ENCODE measurements around the gene EOMES. TPM values are rescaled to one million over a fixed set of nuclear protein-coding genes. Genes with fewer than 3 reads are reported as not detected.
A peak's percentile ranks its signal among the peaks of the same experiment; 100 is the strongest.

Gene EOMES
- total RNA-seq, 5 donors from 2014 or later (not counting 1 experiment from before 2014, with no cell fraction given): 6.2 to 22.8 (median 14.4) TPM

GRCh38 chr3:27729325-27729724 lies 7.2 kb upstream of the EOMES start:
- H3K4me3 ChIP-seq (ENCODE audit: control insufficient read depth in 1 of 2, extremely low read depth in 1 of 2, low read length in 1 of 2): peak overlapping the region in 1 of 2 donors; percentile 66
- H3K36me3 ChIP-seq (ENCODE audit: control insufficient read depth in 2 of 2, extremely low read depth in 1 of 2, insufficient read depth in 1 of 2, low read length in 1 of 2): no peaks in the 10 kb centered on the region
- ChIA-PET CTCF (interaction anchor here in 1 of 2 donors (0.7 kb wide), 1 partner anchor 378 kb away, joined by 3 read pairs; no protein-coding TSS in a partner anchor), POLR2A (no interaction called here)
- peaks cover 42 to 43% of the 10 kb centered on the region in 2 experiments for H3K27me3 ChIP-seq (replicated peaks in 1 of 2; ENCODE audit: control insufficient read depth in 2 of 2, extremely low read depth in 1 of 2, insufficient read depth in 2 of 2, low read length in 1 of 2)
- Mint-ChIP-seq H3K27ac (no peak overlapping the region), H3K27me3 (peaks cover 68 to 72% of the 10 kb centered on the region in 2 donors), H3K9me3 (no peaks in the 10 kb centered on the region), H3K4me1 (peaks cover 43 to 53% (median 45%) of the 10 kb centered on the region in 3 donors), H3K4me3 (peak overlapping the region; percentile 37 to 74 (median 64)), H3K36me3 (no peaks in the 10 kb centered on the region)
- peaks cover 16 to 37% of the 10 kb centered on the region in 2 experiments for H3K4me1 ChIP-seq (ENCODE audit: control insufficient read depth in 1 of 2, extremely low read depth in 1 of 2, insufficient read depth in 2 of 2, low read length in 2 of 2)
- ATAC-seq (replicated peaks in 1 of 4): no peak
- no peak overlapping the region for H3K27ac ChIP-seq (ENCODE audit: low read length)
- no peak for DNase-seq
- 42% methylated on average over 11 of the region's 12 CpGs for WGBS (ENCODE audit: insufficient coverage)
- H3K9me3 ChIP-seq: no peaks in the 10 kb centered on the region

GRCh38 chr3:27728195-27729087 lies 6.3 kb upstream of the EOMES start:
- Histone ChIP-seq H3K9me3 (no peaks in the 10 kb centered on the region), H3K27ac (ENCODE audit: low read length) (no peak overlapping the region), H3K4me3 (ENCODE audit: control insufficient read depth in 1 of 2, extremely low read depth in 1 of 2, low read length in 1 of 2) (peak overlapping the region in 1 of 2 donors; percentile 7), H3K27me3 (replicated peaks in 1 of 2; ENCODE audit: control insufficient read depth in 2 of 2, extremely low read depth in 1 of 2, insufficient read depth in 2 of 2, low read length in 1 of 2) (peaks cover 45 to 52% of the 10 kb centered on the region in 2 experiments), H3K36me3 (ENCODE audit: control insufficient read depth in 2 of 2, extremely low read depth in 1 of 2, insufficient read depth in 1 of 2, low read length in 1 of 2) (no peaks in the 10 kb centered on the region), H3K4me1 (ENCODE audit: control insufficient read depth in 1 of 2, extremely low read depth in 1 of 2, insufficient read depth in 2 of 2, low read length in 2 of 2) (peaks cover 19 to 46% of the 10 kb centered on the region in 2 experiments)
- DNase-seq (no peak), ATAC-seq (replicated peaks in 1 of 4) (peak in 3 of 4 experiments; percentile 38 to 64 (median 46))
- Mint-ChIP-seq H3K36me3 (no peaks in the 10 kb centered on the region), H3K4me1 (peaks cover 51 to 62% (median 53%) of the 10 kb centered on the region in 3 donors), H3K27ac (no peak overlapping the region), H3K9me3 (no peaks in the 10 kb centered on the region), H3K27me3 (peaks cover 76 to 81% of the 10 kb centered on the region in 2 donors), H3K4me3 (peak overlapping the region; percentile 39 to 74 (median 52))
- ChIA-PET CTCF (interaction anchor here (0.6 to 1.7 kb wide), 8 partner anchors 15 to 600 kb away, joined by 3 to 10 read pairs (median 4); partner anchors contain the start of gene SLC4A7 (in 1 of the 2)), POLR2A (interaction anchor here (0.5 to 0.6 kb wide), 2 partner anchors 13 to 226 kb away, joined by 3 to 4 read pairs; no protein-coding TSS in a partner anchor)
- WGBS (ENCODE audit: insufficient coverage): 17% methylated on average over 28 of the region's 35 CpGs

GRCh38 chr3:27726240-27726639 lies 4.1 kb upstream of the EOMES start:
- Histone ChIP-seq H3K27me3 (replicated peaks in 1 of 2; ENCODE audit: control insufficient read depth in 2 of 2, extremely low read depth in 1 of 2, insufficient read depth in 2 of 2, low read length in 1 of 2) (peaks cover 39 to 65% of the 10 kb centered on the region in 2 experiments), H3K27ac (ENCODE audit: low read length) (no peak overlapping the region), H3K4me3 (ENCODE audit: control insufficient read depth in 1 of 2, extremely low read depth in 1 of 2, low read length in 1 of 2) (no peak overlapping the region), H3K9me3 (no peaks in the 10 kb centered on the region), H3K4me1 (ENCODE audit: control insufficient read depth in 1 of 2, extremely low read depth in 1 of 2, insufficient read depth in 2 of 2, low read length in 2 of 2) (peaks cover 30 to 60% of the 10 kb centered on the region in 2 experiments), H3K36me3 (ENCODE audit: control insufficient read depth in 2 of 2, extremely low read depth in 1 of 2, insufficient read depth in 1 of 2, low read length in 1 of 2) (no peaks in the 10 kb centered on the region)
- Mint-ChIP-seq H3K9me3 (no peaks in the 10 kb centered on the region), H3K4me3 (no peak overlapping the region), H3K27me3 (peaks cover 74 to 87% of the 10 kb centered on the region in 2 donors), H3K27ac (no peak overlapping the region), H3K4me1 (peaks cover 61 to 71% (median 65%) of the 10 kb centered on the region in 3 donors), H3K36me3 (no peaks in the 10 kb centered on the region)
- no peak for ATAC-seq (replicated peaks in 1 of 4)
- POLR2A ChIA-PET: no interaction called here
- CTCF ChIA-PET: interaction anchor here in 1 of 2 donors (1.5 kb wide), 1 partner anchor 14 kb away, joined by 3 read pairs; no protein-coding TSS in a partner anchor
- no peak for DNase-seq
- 80% methylated on average over 1 of the region's 7 CpGs for WGBS (ENCODE audit: insufficient coverage)

GRCh38 chr3:27724459-27725197 lies 2.5 kb upstream of the EOMES start:
- Mint-ChIP-seq H3K27me3 (peaks cover 64 to 84% of the 10 kb centered on the region in 2 donors), H3K4me1 (peaks cover 56 to 59% (median 57%) of the 10 kb centered on the region in 3 donors), H3K4me3 (peak overlapping the region; percentile 83 to 89 (median 87)), H3K9me3 (no peaks in the 10 kb centered on the region), H3K27ac (no peak overlapping the region), H3K36me3 (no peaks in the 10 kb centered on the region)
- ATAC-seq (replicated peaks in 1 of 4): no peak
- Histone ChIP-seq H3K36me3 (ENCODE audit: control insufficient read depth in 2 of 2, extremely low read depth in 1 of 2, insufficient read depth in 1 of 2, low read length in 1 of 2) (no peaks in the 10 kb centered on the region), H3K4me1 (ENCODE audit: control insufficient read depth in 1 of 2, extremely low read depth in 1 of 2, insufficient read depth in 2 of 2, low read length in 2 of 2) (peaks cover 24 to 53% of the 10 kb centered on the region in 2 experiments), H3K27me3 (replicated peaks in 1 of 2; ENCODE audit: control insufficient read depth in 2 of 2, extremely low read depth in 1 of 2, insufficient read depth in 2 of 2, low read length in 1 of 2) (peaks cover 33 to 62% of the 10 kb centered on the region in 2 experiments), H3K9me3 (no peaks in the 10 kb centered on the region), H3K4me3 (ENCODE audit: control insufficient read depth in 1 of 2, extremely low read depth in 1 of 2, low read length in 1 of 2) (peak overlapping the region in 1 of 2 donors; percentile 93), H3K27ac (ENCODE audit: low read length) (no peak overlapping the region)
- no peak for DNase-seq
- CTCF ChIA-PET: interaction anchor here (0.5 to 6.0 kb wide), 5 partner anchors 11 to 593 kb away, joined by 3 to 93 read pairs (median 5); no protein-coding TSS in a partner anchor
- WGBS (ENCODE audit: insufficient coverage): 27% methylated on average over 13 of the region's 30 CpGs
- POLR2A ChIA-PET: interaction anchor here in 1 of 2 donors (0.5 kb wide), 1 partner anchor 77 kb away, joined by 3 read pairs; no protein-coding TSS in a partner anchor

GRCh38 chr3:27723815-27724458 lies 1.8 kb upstream of the EOMES start:
- ATAC-seq (replicated peaks in 1 of 4) (no peak), DNase-seq (no peak)
- POLR2A ChIA-PET: interaction anchor here in 1 of 2 donors (0.5 kb wide), 1 partner anchor 77 kb away, joined by 3 read pairs; no protein-coding TSS in a partner anchor
- peaks cover 62 to 82% of the 10 kb centered on the region in 2 donors for H3K27me3 Mint-ChIP-seq
- peak overlapping the region; percentile 83 to 89 (median 87) for H3K4me3 Mint-ChIP-seq
- no peaks in the 10 kb centered on the region for H3K36me3 Mint-ChIP-seq
- CTCF ChIA-PET: interaction anchor here (1.2 to 6.0 kb wide), 6 partner anchors 11 to 603 kb away, joined by 3 to 93 read pairs (median 4); no protein-coding TSS in a partner anchor
- H3K36me3 ChIP-seq (ENCODE audit: control insufficient read depth in 2 of 2, extremely low read depth in 1 of 2, insufficient read depth in 1 of 2, low read length in 1 of 2): no peaks in the 10 kb centered on the region
- H3K27ac ChIP-seq (ENCODE audit: low read length): no peak overlapping the region
- peaks cover 33 to 55% of the 10 kb centered on the region in 2 experiments for H3K27me3 ChIP-seq (replicated peaks in 1 of 2; ENCODE audit: control insufficient read depth in 2 of 2, extremely low read depth in 1 of 2, insufficient read depth in 2 of 2, low read length in 1 of 2)
- H3K9me3 ChIP-seq: no peaks in the 10 kb centered on the region
- H3K4me1 ChIP-seq (ENCODE audit: control insufficient read depth in 1 of 2, extremely low read depth in 1 of 2, insufficient read depth in 2 of 2, low read length in 2 of 2): peaks cover 20 to 46% of the 10 kb centered on the region in 2 experiments
- H3K9me3 Mint-ChIP-seq: no peaks in the 10 kb centered on the region
- H3K4me1 Mint-ChIP-seq: peaks cover 49 to 52% (median 52%) of the 10 kb centered on the region in 3 donors
- H3K27ac Mint-ChIP-seq: no peak overlapping the region
- WGBS (ENCODE audit: insufficient coverage): 3% methylated on average over 17 of the region's 37 CpGs
- peak overlapping the region; percentile 74 to 93 for H3K4me3 ChIP-seq (ENCODE audit: control insufficient read depth in 1 of 2, extremely low read depth in 1 of 2, low read length in 1 of 2)

Measured in T-cell (primary cell).